ENCODE measurements around the gene FIGNL2. TPM values are rescaled to one million over a fixed set of nuclear protein-coding genes. Genes with fewer than 3 reads are reported as not detected.
"Not testable (repeated sequence)": the region's sequence is repeated elsewhere in the genome, so short reads cannot be mapped to it uniquely, and the experiment has no call there.

The FIGNL2 gene
- total RNA-seq, 1 donor from 2014 or later: 4.0 TPM

DNA sequence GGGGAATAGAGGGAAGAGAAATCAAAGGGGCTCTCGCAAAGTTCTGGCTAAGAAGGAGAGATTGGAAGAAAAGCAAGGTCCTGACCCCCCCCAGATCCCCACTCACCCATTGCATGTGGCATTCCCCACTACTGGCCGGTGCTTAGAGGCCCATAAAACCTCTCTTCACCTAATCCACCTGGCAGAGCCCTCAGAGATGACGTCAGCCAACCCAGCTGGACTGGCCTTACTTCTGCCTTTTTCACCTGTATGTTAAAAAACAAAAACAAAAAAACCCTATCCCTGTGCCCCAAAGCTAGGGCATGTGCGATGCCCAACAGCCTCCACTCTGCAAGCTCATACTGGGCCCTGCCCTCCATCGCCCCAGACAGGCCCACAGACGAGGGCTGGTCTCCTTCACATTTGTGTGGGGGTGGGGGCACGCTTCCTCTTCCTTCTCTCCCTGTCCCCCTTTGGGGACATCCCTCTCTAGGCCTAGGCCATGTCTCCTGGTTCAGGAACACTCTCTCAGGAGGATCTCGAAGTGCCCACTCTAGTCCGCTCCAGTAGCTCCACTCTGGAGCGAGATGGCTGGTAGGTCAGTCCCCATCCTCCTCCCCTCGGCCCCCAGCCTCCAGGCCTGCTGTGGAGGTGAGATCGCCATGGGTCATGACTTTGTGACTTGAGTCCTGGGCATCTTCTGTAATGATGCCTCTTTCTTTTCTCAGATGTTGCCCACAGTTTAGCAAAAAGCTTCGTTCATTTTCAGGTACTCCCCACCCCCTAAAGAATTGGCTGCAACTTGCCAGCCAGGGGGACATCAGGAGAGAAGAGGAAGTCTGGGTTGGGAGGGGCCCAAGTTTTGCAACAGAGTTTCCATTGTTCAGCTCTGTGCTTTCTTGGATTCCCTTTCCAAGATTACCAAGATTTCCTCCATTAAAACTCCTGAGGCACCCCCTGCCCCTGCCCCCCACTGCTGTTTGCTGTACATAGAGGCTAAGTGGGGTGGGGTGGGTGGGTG is 37.0 kb downstream of the FIGNL2 start:
- ATAC-seq: no peak
- intact Hi-C loops (cut with DNase I): loop anchor here (5.0 kb wide), 1 partner anchor 1499 kb away; no protein-coding TSS in a partner anchor
- DNase-seq (ENCODE audit: low spot score): no peak

- intact Hi-C loops (cut with DNase I): no loop called here
- ATAC-seq (no peak), DNase-seq (ENCODE audit: low spot score) (no peak)
Observed at GRCh38 chr12:51809193-51809592, 39.3 kb downstream of the FIGNL2 start.

DNA sequence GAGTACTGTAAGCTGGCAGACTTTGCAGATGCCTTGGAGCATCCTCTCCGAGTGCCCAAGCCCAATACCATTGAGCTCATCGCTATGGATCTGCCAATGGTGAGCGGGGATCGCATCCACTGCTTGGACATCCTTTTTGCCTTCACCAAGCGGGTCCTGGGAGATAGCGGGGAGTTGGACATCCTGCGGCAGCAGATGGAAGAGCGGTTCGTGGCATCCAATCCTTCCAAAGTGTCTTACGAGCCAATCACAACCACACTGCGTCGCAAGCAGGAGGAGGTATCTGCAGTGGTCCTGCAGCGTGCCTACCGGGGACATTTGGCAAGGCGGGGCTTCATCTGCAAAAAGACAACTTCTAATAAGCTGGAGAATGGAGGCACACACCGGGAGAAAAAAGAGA is 41.6 kb downstream of the FIGNL2 start:
- ATAC-seq: no peak
- intact Hi-C loops (cut with DNase I): no loop called here
- no peak for DNase-seq (ENCODE audit: low spot score)

GRCh38 chr12:51801027-51801426 is 47.5 kb downstream of the FIGNL2 start:
- ATAC-seq (no peak), DNase-seq (ENCODE audit: low spot score) (no peak)
- intact Hi-C loops (cut with DNase I): no loop called here

- intact Hi-C loops (cut with DNase I): no loop called here
- ATAC-seq (no peak), DNase-seq (ENCODE audit: low spot score) (no peak)
Observed at GRCh38 chr12:51798501-51798900, 50.0 kb downstream of the FIGNL2 start.

GRCh38 chr12:51798051-51798450 is 50.5 kb downstream of the FIGNL2 start:
- ATAC-seq; DNase-seq (ENCODE audit: low spot score): not testable (repeated sequence)

DNA sequence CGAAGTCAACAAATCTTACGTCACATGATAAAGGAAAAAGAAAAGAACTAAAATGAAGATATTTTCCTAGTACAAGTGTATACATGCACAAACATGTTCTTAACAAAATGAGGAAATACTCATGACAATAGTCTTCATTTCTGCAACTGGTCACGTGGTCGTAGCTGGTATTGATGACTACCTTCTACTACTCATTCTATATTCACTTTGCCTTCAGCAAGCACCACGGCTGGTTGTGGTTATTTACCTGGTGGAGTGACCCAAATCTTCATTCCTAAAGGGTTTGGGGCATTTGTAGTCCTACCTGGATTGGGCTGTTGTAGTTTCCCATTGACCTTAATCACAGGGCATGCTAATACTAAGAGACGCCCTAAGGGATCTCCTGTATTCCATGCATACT is 51.2 kb downstream of the FIGNL2 start:
- DNase-seq (ENCODE audit: low spot score) (no peak), ATAC-seq (no peak)
- intact Hi-C loops (cut with DNase I): no loop called here

More at GRCh38 chr12:51798051-51798450, 50.5 kb downstream of the FIGNL2 start:
- intact Hi-C loops (cut with DNase I): not testable (repeated sequence)

DNA sequence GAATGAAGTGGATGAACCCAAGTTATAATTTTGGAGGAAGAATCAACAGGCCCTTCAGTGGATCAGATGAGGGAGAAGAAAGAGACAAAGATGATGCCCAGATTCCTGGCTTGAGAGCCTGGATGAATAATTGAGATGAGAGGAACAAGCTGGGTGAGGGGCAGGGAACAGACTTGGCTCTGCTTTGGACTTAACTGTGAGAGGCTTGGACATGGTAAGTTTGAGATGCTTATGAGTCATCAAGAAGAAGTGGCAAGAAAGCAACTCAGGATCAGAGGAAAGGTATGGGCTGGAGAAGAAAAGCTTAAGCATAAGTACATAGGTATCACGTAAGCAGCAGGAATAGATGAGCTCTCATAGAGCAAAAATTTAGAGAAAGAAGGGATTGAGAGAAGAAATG is 55.3 kb downstream of the FIGNL2 start:
- no peak for DNase-seq (ENCODE audit: low spot score)
- intact Hi-C loops (cut with DNase I): no loop called here
- no peak for ATAC-seq

DNA sequence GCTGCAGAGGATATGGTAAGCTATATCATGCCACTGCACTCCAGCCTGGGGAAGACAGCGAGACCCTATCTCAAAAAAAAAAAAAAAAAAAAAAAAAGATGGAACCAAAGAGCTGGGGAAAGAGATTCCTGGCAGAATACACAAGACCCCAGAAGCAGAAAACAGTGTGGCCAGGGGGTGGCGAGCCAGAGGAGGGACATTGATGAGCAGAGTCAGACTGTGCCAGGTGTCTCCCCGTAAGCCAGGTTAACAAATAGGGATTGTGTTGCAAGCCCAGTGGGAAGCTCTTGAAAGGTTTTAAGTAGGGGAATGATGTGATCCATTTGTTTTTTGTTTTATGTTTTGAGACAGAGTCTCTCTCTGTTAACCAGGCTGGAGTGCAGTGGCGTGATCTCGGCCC is 56.1 kb downstream of the FIGNL2 start:
- intact Hi-C loops (cut with DNase I): no loop called here
- ATAC-seq (no peak), DNase-seq (ENCODE audit: low spot score) (no peak)

DNA sequence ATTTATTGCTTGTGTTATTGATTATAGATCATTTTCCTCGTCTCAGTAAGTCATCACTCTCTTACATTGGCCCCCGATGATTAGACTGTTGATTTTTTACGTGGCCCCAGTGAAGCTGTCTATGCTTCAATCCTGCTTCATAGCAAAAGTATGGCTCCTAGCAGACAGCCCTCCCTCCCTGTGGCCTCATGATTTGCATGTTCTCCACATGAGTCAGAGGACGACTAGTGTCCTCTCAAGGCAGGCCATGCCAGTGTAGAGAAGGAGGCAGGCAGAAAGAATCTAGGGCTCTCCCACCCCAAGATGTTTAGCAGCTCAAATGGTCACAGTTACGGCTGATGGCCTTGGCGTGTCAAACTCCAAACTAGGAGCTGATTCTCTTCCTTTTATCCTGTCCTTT is 59.6 kb downstream of the FIGNL2 start:
- no peak for DNase-seq (ENCODE audit: low spot score)
- intact Hi-C loops (cut with DNase I): no loop called here
- no peak for ATAC-seq

- no peak for DNase-seq (ENCODE audit: low spot score)
- ATAC-seq: no peak
- intact Hi-C loops (cut with DNase I): no loop called here
Observed at GRCh38 chr12:51785906-51786305, 62.6 kb downstream of the FIGNL2 start.

- intact Hi-C loops (cut with DNase I): no loop called here
- no peak for DNase-seq (ENCODE audit: low spot score)
- ATAC-seq: no peak
Observed at GRCh38 chr12:51784688-51785087, 63.8 kb downstream of the FIGNL2 start.

DNA sequence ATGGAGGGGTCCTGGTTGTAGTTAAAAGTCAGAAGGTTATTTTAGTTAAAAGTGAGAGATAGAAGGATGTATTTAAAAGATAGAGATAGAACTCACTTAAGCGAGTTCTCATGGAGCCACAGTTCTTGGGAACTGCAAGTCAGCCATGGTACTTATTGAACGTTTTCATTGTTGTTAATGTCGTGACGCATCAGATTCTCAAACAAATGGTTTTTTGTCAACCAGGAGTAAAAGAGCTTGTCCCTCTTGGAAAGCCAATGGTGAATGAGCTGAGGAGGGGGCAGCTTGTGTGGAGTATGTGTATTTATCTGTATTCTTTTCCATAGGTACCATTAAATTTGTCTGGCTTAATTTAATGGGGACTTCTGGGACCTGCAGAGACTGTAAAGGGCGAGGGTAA is 68.6 kb downstream of the FIGNL2 start:
- ATAC-seq: no peak
- DNase-seq (ENCODE audit: low spot score): no peak
- intact Hi-C loops (cut with DNase I): no loop called here

GRCh38 chr12:51777973-51778372 is 70.5 kb downstream of the FIGNL2 start:
- no peak for ATAC-seq
- intact Hi-C loops (cut with DNase I): no loop called here
- no peak for DNase-seq (ENCODE audit: low spot score)

- no peak for ATAC-seq
- no peak for DNase-seq (ENCODE audit: low spot score)
- intact Hi-C loops (cut with DNase I): no loop called here
Observed at GRCh38 chr12:51777457-51777856, 71.1 kb downstream of the FIGNL2 start.

DNA sequence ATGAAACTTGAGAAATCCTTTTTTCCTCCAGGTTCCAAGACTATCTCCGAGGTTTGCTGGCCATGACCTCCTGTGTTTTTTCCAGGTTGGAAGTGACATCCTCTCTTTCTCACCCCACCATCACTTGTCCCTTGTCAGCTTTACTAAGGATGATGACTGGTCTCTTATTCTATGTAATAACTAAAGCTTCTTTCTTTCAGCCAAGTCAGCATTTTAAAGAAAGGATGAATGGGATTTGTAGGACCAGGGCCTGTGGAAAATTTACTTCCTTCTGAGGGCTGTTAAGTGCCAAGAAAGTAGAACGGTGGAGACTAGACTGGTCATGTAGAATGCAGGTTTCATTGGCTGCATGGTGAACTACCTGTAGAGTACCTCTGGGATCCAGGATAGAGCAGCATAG is 73.6 kb downstream of the FIGNL2 start:
- no peak for ATAC-seq
- no peak for DNase-seq (ENCODE audit: low spot score)
- intact Hi-C loops (cut with DNase I): no loop called here

- ATAC-seq: peak; percentile 55
- no peak for DNase-seq (ENCODE audit: low spot score)
- intact Hi-C loops (cut with DNase I): no loop called here
Observed at GRCh38 chr12:51773145-51773869, 75.2 kb downstream of the FIGNL2 start.

DNA sequence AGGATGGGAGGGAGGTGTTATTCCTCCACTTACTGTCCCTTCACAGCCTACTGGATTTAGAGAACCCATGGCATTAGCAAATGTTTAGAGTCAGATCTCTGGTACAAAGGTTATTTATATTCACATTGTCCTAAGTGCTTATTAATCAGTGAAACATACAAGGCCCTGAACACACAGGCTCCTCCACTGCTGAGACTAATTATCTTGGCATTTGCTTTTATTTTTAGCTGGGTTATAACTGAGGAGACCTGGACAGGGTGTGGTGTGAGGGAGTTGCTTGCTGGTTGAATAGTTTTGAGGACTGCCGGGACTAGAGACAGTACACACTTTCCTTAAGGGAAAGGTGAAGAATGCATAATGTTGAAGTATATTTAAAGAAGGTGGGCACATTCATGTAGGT is 77.5 kb downstream of the FIGNL2 start:
- ATAC-seq (no peak), DNase-seq (ENCODE audit: low spot score) (no peak)
- intact Hi-C loops (cut with DNase I): no loop called here
